D721Med (cell line): ENCODE results near the gene COQ4.
A peak's percentile ranks its signal among the peaks of the same experiment; 100 is the strongest.

ENCODE experiments used
- DNase-seq: peaks from one replicate; pipeline ENCODE4 v3.0.0; 2011; ENCODE audit warnings: low spot score; ENCODE audit not compliant: insufficient read length
- FAIRE-seq: peaks from 2 replicates; lab custom pipeline; 2011; peaks lifted over from hg19 to GRCh38; lab: Jason Lieb, UNC
- TF ChIP-seq, protein P1 (sequence below): IDR thresholded peaks from 2 replicates; pipeline ENCODE4 v1.5.1; 2012; ENCODE audit warnings: mild to moderate bottlenecking, control low read depth; ENCODE audit not compliant: insufficient read depth; ENCODE audit errors: missing control alignments

COQ4 gene

DNA sequence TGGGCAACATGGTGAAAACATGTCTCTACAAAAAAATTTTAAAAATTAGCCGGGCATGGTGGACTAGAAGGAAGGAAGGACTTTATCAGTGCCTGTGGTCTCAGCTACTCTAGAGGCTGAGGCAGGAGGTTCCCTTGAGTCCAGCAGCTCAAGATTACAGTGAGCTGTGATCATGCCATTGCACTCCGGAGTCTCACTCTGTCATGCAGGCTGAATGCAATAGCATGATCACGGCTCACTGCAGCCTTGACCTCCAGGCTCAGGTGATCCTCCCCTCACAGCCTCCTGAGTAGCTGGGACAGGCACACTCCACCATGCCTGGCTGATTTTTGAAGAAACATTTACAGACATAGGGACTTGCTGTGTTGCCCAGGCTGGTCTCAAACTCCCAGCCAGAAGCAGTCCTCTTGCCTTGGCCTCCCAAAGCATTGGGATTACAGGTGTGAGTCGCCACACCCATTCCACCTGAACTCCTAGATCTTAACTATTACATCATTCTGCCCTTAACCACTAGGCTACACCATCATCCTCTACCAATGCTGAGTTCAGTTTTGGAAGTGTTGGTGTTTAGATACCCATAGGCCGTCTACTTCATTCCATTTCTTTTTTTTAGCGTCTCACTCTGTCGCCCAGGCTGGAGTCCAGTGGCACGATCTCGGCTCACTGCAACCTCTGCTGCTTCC, 46.5 kb downstream of the COQ4 start:
- DNase-seq, result no peak
- no peak for FAIRE-seq
- TF ChIP-seq, protein P1, sequence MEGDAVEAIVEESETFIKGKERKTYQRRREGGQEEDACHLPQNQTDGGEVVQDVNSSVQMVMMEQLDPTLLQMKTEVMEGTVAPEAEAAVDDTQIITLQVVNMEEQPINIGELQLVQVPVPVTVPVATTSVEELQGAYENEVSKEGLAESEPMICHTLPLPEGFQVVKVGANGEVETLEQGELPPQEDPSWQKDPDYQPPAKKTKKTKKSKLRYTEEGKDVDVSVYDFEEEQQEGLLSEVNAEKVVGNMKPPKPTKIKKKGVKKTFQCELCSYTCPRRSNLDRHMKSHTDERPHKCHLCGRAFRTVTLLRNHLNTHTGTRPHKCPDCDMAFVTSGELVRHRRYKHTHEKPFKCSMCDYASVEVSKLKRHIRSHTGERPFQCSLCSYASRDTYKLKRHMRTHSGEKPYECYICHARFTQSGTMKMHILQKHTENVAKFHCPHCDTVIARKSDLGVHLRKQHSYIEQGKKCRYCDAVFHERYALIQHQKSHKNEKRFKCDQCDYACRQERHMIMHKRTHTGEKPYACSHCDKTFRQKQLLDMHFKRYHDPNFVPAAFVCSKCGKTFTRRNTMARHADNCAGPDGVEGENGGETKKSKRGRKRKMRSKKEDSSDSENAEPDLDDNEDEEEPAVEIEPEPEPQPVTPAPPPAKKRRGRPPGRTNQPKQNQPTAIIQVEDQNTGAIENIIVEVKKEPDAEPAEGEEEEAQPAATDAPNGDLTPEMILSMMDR, result no peak

GRCh38 chr9:128370367-128370751, 47.7 kb downstream of the COQ4 start:
- DNase-seq, result no peak
- FAIRE-seq, result no peak
- TF ChIP-seq, protein P1, result no peak

DNA sequence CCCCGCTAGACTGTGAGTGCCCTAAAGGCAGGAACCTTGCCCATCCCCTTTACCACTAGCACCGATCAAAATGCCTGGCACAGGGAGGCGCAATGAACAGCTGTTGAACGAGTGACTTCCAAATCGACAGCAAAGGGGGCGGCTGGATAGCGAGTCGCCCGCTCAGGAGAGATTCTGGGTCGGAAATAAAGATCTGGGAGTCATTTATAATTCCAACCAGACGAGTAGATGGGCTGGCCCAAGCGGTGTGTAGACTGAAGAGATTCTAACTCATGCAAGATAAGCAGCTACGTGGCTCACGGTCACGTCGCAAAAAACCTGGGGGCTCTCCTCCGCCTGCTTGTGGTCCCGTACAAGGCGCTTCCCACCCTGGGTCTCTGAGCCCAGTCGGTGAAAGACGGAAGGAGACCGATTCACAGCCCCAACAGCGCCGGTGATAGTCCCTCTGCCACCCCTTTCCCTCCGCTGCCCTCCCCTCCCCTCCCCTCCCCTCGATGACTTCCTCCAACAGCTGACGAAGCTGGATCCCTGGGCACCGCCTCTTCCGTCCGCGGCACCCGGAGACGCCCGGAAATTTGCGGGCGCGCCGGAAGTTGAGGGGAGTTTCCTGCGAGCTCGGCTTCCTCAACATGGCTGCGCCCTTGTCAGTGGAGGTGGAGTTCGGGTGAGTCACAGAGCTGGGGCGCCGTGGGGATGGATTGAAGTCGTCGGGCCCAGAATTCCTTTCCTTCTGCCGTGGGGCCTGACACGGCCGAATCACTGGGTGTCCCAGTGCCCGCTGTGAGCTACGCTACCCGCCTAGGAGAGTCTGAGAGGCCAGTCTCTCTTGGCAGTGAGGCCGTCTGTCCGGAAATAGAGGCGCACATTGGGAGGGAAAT, 48.4 kb downstream of the COQ4 start, which contains the start of gene URM1:
URM1 (plus strand) TSS at position 623 of the 878 bp plus-strand sequence; CDS start at position 630, 7 bp downstream.
- no peak for FAIRE-seq
- TF ChIP-seq, protein P1, result peak; percentile 18
- peak; percentile 94 for DNase-seq

- FAIRE-seq (no peak), DNase-seq (no peak)
- TF ChIP-seq, protein P1, result no peak
Observed at GRCh38 chr9:128371630-128372117, 49.0 kb downstream of the COQ4 start.

GRCh38 chr9:128372188-128372641, 49.6 kb downstream of the COQ4 start:
- TF ChIP-seq, protein P1, result no peak
- DNase-seq (no peak), FAIRE-seq (no peak)

DNA sequence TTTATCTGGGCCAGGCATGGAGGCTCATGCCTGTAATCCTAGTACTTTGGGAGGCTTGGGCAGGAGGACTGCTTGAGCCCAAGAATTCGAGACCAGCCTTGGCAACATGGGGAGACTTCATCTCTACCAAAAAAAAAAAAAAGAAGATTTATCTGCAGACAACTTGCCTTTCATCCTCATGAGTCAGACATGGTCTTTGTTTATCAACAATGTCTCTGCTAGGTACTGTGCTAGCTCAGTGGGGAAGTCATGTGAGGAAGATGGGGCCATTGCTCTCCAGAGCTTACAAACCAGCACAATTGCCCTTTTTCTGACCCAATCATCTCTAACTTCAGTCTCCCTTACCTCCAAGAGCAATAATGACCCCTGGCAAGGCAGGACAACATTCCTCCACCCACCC, 50.1 kb downstream of the COQ4 start:
- DNase-seq (no peak), FAIRE-seq (no peak)
- TF ChIP-seq, protein P1, result no peak
